Osteocyte (in vitro differentiated cells): ENCODE results near the gene MEF2C. TPM values are rescaled to one million over a fixed set of nuclear protein-coding genes. Genes with fewer than 3 reads are reported as not detected.

Experiments used
- DNase-seq: peaks from one replicate; pipeline ENCODE4 v3.0.0; 2021; ENCODE audit warnings: mixed read lengths; ENCODE audit not compliant: unreplicated experiment; ENCODE audit errors: extremely low spot score
- H3K27ac Mint-ChIP-seq: one replicate; pipeline ENCODE4 v1.8.0; 2021; ENCODE audit warnings: mild to moderate bottlenecking, mixed read lengths; ENCODE audit not compliant: unreplicated experiment
- H3K27me3 Mint-ChIP-seq: one replicate; pipeline ENCODE4 v1.8.0; 2021; ENCODE audit warnings: mixed read lengths; ENCODE audit not compliant: unreplicated experiment
- H3K36me3 Mint-ChIP-seq: one replicate; pipeline ENCODE4 v1.8.0; 2021; ENCODE audit warnings: mixed read lengths; ENCODE audit not compliant: unreplicated experiment
- H3K4me1 Mint-ChIP-seq: one replicate; pipeline ENCODE4 v1.8.0; 2021; ENCODE audit warnings: mixed read lengths; ENCODE audit not compliant: unreplicated experiment
- H3K4me3 Mint-ChIP-seq: one replicate; pipeline ENCODE4 v1.8.0; 2021; ENCODE audit warnings: mild to moderate bottlenecking, moderate library complexity, mixed read lengths; ENCODE audit not compliant: unreplicated experiment
- H3K9me3 Mint-ChIP-seq: one replicate; pipeline ENCODE4 v1.8.0; 2021; ENCODE audit warnings: mixed read lengths; ENCODE audit not compliant: unreplicated experiment
- CTCF ChIP-seq: fragments of 200-600 bp; sonication (generic); IDR thresholded peaks from 2 replicates; pipeline ENCODE4 v1.5.0; 2021; ENCODE audit warnings: antibody characterized with exemption, mild to moderate bottlenecking, moderate library complexity
- total RNA-seq: library from RNA; stranded (reverse); gene quantifications from 2 replicates; pipeline ENCODE4 v1.2.1, GENCODE V29; 2021

The MEF2C gene
- total RNA-seq, 1 donor from 2014 or later, result 9.4 TPM

DNA sequence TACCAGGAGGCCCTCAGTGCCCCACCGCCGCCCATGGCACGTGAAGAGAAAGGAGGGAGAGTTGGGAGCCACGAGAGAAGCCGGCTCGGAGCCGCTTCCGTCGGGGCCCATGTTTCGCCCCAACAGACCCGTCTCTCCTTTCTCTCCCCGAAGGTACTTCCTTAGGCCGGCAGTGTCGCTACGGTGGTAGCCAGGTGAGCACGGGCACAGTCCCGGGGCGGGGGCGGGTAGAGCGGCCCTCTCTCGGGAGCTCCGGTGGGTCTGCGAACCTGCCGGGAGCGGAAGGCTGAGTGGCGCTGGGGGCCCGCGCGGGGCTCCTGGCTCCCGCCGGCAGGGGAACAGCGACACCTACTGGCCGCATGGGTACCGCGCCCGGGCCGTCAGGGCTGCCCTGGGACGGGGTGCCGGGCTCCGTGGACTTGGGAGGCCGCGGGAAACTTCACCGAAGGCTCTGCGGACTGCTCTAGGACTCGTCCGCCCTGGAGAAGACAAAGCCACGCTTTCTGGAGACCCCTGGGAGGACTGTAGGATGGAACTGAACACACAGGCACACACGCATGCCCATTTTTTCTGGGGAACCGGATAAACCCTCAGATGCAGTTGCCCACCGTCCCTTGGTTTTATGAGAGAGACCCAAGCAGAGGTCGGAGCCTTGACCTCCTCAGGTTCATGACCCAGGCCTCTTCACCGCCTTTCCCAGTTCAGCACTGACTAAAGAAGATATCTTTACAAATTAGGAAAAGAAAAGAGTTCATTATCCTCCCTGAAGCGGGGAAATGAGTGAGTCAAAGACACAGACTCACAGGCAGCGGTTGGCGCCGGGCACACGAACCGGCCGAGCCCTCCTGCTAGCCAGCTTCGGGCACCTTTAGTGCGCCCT lies 202.5 kb downstream of the MEF2C start:
- Mint-ChIP-seq H3K27me3 (peaks cover 90% of the 10 kb centered on the region), H3K9me3 (no peaks in the 10 kb centered on the region), H3K4me1 (peaks cover 21% of the 10 kb centered on the region), H3K4me3 (peak overlapping the region; percentile 14), H3K36me3 (no peaks in the 10 kb centered on the region), H3K27ac (no peak overlapping the region)
- peak; percentile 98 for TF ChIP-seq CTCF
- DNase-seq, result no peak

DNA sequence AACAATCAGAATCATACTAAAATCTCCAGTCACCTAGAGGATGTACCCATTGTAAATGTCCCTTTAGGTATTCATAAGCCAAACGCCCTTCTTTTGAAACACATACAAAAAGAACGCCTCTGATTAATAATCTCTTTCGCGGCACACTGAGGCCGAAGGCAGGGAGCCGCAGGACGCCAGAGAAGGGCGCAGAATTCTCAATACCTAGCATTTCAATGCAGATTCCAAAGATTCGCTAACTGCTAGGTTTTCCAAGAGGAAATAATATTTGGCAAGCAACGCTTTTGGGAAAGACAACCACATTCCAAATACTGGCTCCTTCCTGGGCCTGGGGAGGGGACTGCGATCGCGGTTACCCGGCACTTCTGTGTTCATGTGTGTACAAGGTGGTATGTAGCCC lies 203.3 kb downstream of the MEF2C start:
- no peaks in the 10 kb centered on the region for H3K36me3 Mint-ChIP-seq
- no peak overlapping the region for H3K27ac Mint-ChIP-seq
- H3K4me3 Mint-ChIP-seq, result no peak overlapping the region
- no peak for DNase-seq
- peaks cover 91% of the 10 kb centered on the region for H3K27me3 Mint-ChIP-seq
- no peaks in the 10 kb centered on the region for H3K9me3 Mint-ChIP-seq
- peaks cover 26% of the 10 kb centered on the region for H3K4me1 Mint-ChIP-seq
- TF ChIP-seq CTCF, result no peak

GRCh38 chr5:88678770-88679381 lies 204.1 kb downstream of the MEF2C start:
- Mint-ChIP-seq H3K27me3 (peaks cover 91% of the 10 kb centered on the region), H3K4me1 (peaks cover 24% of the 10 kb centered on the region), H3K27ac (no peak overlapping the region), H3K4me3 (no peak overlapping the region), H3K36me3 (no peaks in the 10 kb centered on the region), H3K9me3 (no peaks in the 10 kb centered on the region)
- no peak for DNase-seq
- no peak for TF ChIP-seq CTCF

GRCh38 chr5:88677943-88678769 lies 204.8 kb downstream of the MEF2C start:
- Mint-ChIP-seq H3K27ac (no peak overlapping the region), H3K4me1 (peaks cover 23% of the 10 kb centered on the region), H3K27me3 (peaks cover 91% of the 10 kb centered on the region), H3K36me3 (no peaks in the 10 kb centered on the region), H3K9me3 (no peaks in the 10 kb centered on the region), H3K4me3 (no peak overlapping the region)
- no peak for TF ChIP-seq CTCF
- DNase-seq, result no peak
